ENCODE measurements around the gene KLHL18. TPM values are rescaled to one million over a fixed set of nuclear protein-coding genes. Genes with fewer than 3 reads are reported as not detected.

The KLHL18 gene
- total RNA-seq: 16.6 and 19.6 TPM in 2 replicates

GRCh38 chr3:47282424-47283192, at the start of gene KLHL18, which contains the start of gene KIF9:
Gene KLHL18 (plus strand): TSS chr3:47282944. CDS start chr3:47282966, 22 bp downstream.
Gene KIF9 (minus strand): TSS chr3:47282799. CDS start chr3:47277374, 5,425 bp downstream.

GRCh38 chr3:47380601-47381316, 98.0 kb downstream of the KLHL18 start, which contains the start of gene PTPN23:
Gene PTPN23 (plus strand): TSS chr3:47381021. CDS start chr3:47381097, 76 bp downstream.

Other genes with a start within 250 kb of the KLHL18 start
- gene SETD2, start 118.8 kb upstream of the KLHL18 start, total RNA-seq: 14.8 and 18.1 TPM in 2 replicates
- 6.0 and 8.0 TPM in 2 replicates for gene KIF9, start 145 bp upstream of the KLHL18 start, total RNA-seq
- 21.5 and 31.6 TPM in 2 replicates for gene PTPN23, start 98.1 kb downstream of the KLHL18 start, total RNA-seq
- 64.5 and 87.8 TPM in 2 replicates for gene SCAP, start 193.0 kb downstream of the KLHL18 start, total RNA-seq
- 22.4 and 39.1 TPM in 2 replicates for gene ELP6, start 230.8 kb downstream of the KLHL18 start, total RNA-seq